RWPE2 (cell line): ENCODE results near the gene GPS1.
A peak's percentile ranks its signal among the peaks of the same experiment; 100 is the strongest.

Source experiments
- ATAC-seq: fragments of 200-7000 bp; cut with Tn5 transposase; 3 replicates; pipeline ENCODE4 v1.9.1; 2021; ENCODE audit warnings: low read depth
- DNase-seq: peaks from one replicate; pipeline ENCODE4 v3.0.0-alpha.2; 2020; ENCODE audit warnings: low spot score
- H3K27ac ChIP-seq: fragments of 450-650 bp; 2 replicates; pipeline ENCODE4 v1.5.1; 2017; ENCODE audit warnings: mild to moderate bottlenecking; ENCODE audit not compliant: poor library complexity, severe bottlenecking
- H3K27me3 ChIP-seq: fragments of 250-450 bp; sonication (Bioruptor Pico); 2 replicates; pipeline ENCODE4 v1.5.1; 2021; ENCODE audit warnings: mild to moderate bottlenecking, moderate library complexity; ENCODE audit not compliant: insufficient read depth, poor library complexity, severe bottlenecking
- H3K36me3 ChIP-seq: fragments of 250-450 bp; sonication (Bioruptor Pico); 2 replicates; pipeline ENCODE4 v1.5.1; 2020; ENCODE audit warnings: low read depth, mild to moderate bottlenecking, moderate library complexity
- H3K4me1 ChIP-seq: fragments of 250-450 bp; sonication (Bioruptor Pico); 2 replicates; pipeline ENCODE4 v1.5.1; 2021; ENCODE audit warnings: mild to moderate bottlenecking, moderate library complexity; ENCODE audit not compliant: insufficient read depth, poor library complexity, severe bottlenecking
- H3K4me3 ChIP-seq: fragments of 250-450 bp; sonication (Bioruptor Pico); 2 replicates; pipeline ENCODE4 v1.5.1; 2021; ENCODE audit warnings: mild to moderate bottlenecking, moderate library complexity; ENCODE audit not compliant: severe bottlenecking
- H3K9me3 ChIP-seq: fragments of 250-450 bp; sonication (Bioruptor Pico); 2 replicates; pipeline ENCODE4 v1.5.1; 2021; ENCODE audit warnings: mild to moderate bottlenecking, moderate library complexity; ENCODE audit not compliant: severe bottlenecking
- CTCF ChIP-seq: fragments of 450-650 bp; IDR thresholded peaks from one replicate; pipeline ENCODE4 v1.5.1; 2017; ENCODE audit warnings: mild to moderate bottlenecking, moderate library complexity; ENCODE audit not compliant: poor library complexity, severe bottlenecking

The GPS1 gene

GRCh38 chr17:82092995-82093751 is 41.5 kb downstream of the GPS1 start:
- Histone ChIP-seq H3K9me3 (no peaks in the 10 kb centered on the region), H3K36me3 (peaks cover 90% of the 10 kb centered on the region), H3K27me3 (no peaks in the 10 kb centered on the region), H3K4me3 (no peak overlapping the region), H3K27ac (no peak overlapping the region), H3K4me1 (no peaks in the 10 kb centered on the region)
- ATAC-seq = no peak
- DNase-seq = no peak
- no peak for TF ChIP-seq CTCF

- peaks cover 10% of the 10 kb centered on the region for H3K4me1 ChIP-seq
- no peak for TF ChIP-seq CTCF
- H3K9me3 ChIP-seq = no peaks in the 10 kb centered on the region
- peaks cover 70% of the 10 kb centered on the region for H3K36me3 ChIP-seq
- ATAC-seq (no peak), DNase-seq (no peak)
- H3K4me3 ChIP-seq = peak overlapping the region; percentile 98
- H3K27me3 ChIP-seq = no peaks in the 10 kb centered on the region
- H3K27ac ChIP-seq = peak overlapping the region; percentile 84
Observed at GRCh38 chr17:82094931-82095776, 43.5 kb downstream of the GPS1 start.

GRCh38 chr17:82095777-82096708 is 44.3 kb downstream of the GPS1 start:
- DNase-seq = no peak
- H3K9me3 ChIP-seq = no peaks in the 10 kb centered on the region
- H3K4me1 ChIP-seq = peaks cover 12% of the 10 kb centered on the region
- TF ChIP-seq CTCF = no peak
- H3K36me3 ChIP-seq = peaks cover 61% of the 10 kb centered on the region
- H3K27me3 ChIP-seq = no peaks in the 10 kb centered on the region
- H3K27ac ChIP-seq = peak overlapping the region; percentile 84
- H3K4me3 ChIP-seq = peak overlapping the region; percentile 98
- ATAC-seq = peak; percentile 22

- DNase-seq = no peak
- peaks cover 54% of the 10 kb centered on the region for H3K36me3 ChIP-seq
- ATAC-seq = no peak
Observed at GRCh38 chr17:82096709-82097183, 45.0 kb downstream of the GPS1 start.

More at GRCh38 chr17:82096709-82097183, 45.0 kb downstream of the GPS1 start:
- H3K27me3 ChIP-seq = no peaks in the 10 kb centered on the region
- TF ChIP-seq CTCF = no peak
- peaks cover 12% of the 10 kb centered on the region for H3K4me1 ChIP-seq
- H3K9me3 ChIP-seq = no peaks in the 10 kb centered on the region
- peak overlapping the region; percentile 98 for H3K4me3 ChIP-seq
- H3K27ac ChIP-seq = peak overlapping the region; percentile 84
